Measurements from ENCODE around the gene UQCC5. TPM values are rescaled to one million over a fixed set of nuclear protein-coding genes. Genes with fewer than 3 reads are reported as not detected.

The UQCC5 gene
- total and polyA plus RNA-seq, 10 donors, result 2.7 to 41.5 (median 12.0) TPM

- Histone ChIP-seq H3K9me3 (no peaks in the 10 kb centered on the region), H3K4me3 (no peak overlapping the region), H3K27ac (peak overlapping the region in 1 of 8 donors; percentile 21), H3K36me3 (peaks cover 3 to 99% (median 70%) of the 10 kb centered on the region in 6 donors), H3K4me1 (peaks cover 0 to 27% (median 6%) of the 10 kb centered on the region in 6 donors), H3K27me3 (replicated peaks in 1 of 7) (no peaks in the 10 kb centered on the region)
- WGBS, 5 donors, result 66 to 89% (median 77%) methylated on average over 4 of the region's 4 CpGs
- TF ChIP-seq POLR2AphosphoS5 (IDR thresholded peaks at IDR 0.05) (no peak), POLR2A (IDR thresholded peaks at IDR 0.05) (no peak), CTCF (IDR thresholded peaks at IDR 0.05 in 8 of 11, conservative IDR thresholded peaks at IDR 0.05 in 3 of 11) (no peak)
- intact Hi-C loops (cut with DNase I; ENCODE audit: low total_unique reads), result no loop called here
- no peak for DNase-seq
These were observed 24.8 kb downstream of the UQCC5 start for GRCh38 chr3:52561028-52561747.

GRCh38 chr3:52563984-52564383, 27.6 kb downstream of the UQCC5 start:
- intact Hi-C loops (cut with DNase I; ENCODE audit: low total_unique reads), result no loop called here
- TF ChIP-seq POLR2AphosphoS5 (IDR thresholded peaks at IDR 0.05), result no peak
- TF ChIP-seq CTCF (IDR thresholded peaks at IDR 0.05 in 8 of 11, conservative IDR thresholded peaks at IDR 0.05 in 3 of 11), result no peak
- no peak for TF ChIP-seq POLR2A (IDR thresholded peaks at IDR 0.05)
- H3K36me3 ChIP-seq, result peaks cover 0 to 98% (median 56%) of the 10 kb centered on the region in 6 donors
- no peaks in the 10 kb centered on the region for H3K27me3 ChIP-seq (replicated peaks in 1 of 7)
- H3K4me1 ChIP-seq, result peaks cover 0 to 19% (median 6%) of the 10 kb centered on the region in 6 donors
- no peak for DNase-seq
- no peak overlapping the region for H3K27ac ChIP-seq
- no peaks in the 10 kb centered on the region for H3K9me3 ChIP-seq
- no peak overlapping the region for H3K4me3 ChIP-seq
- 42 to 73% (median 63%) methylated on average over 2 of the region's 2 CpGs for WGBS, 5 donors

- Histone ChIP-seq H3K4me1 (peaks cover 0 to 8% (median 0%) of the 10 kb centered on the region in 6 donors), H3K27ac (no peak overlapping the region), H3K27me3 (replicated peaks in 1 of 7) (no peaks in the 10 kb centered on the region), H3K4me3 (no peak overlapping the region), H3K36me3 (peaks cover 0 to 98% (median 31%) of the 10 kb centered on the region in 6 donors), H3K9me3 (no peaks in the 10 kb centered on the region)
- intact Hi-C loops (cut with DNase I; ENCODE audit: low total_unique reads), result no loop called here
- 89 to 100% (median 96%) methylated on average over 2 of the region's 2 CpGs for WGBS, 5 donors
- DNase-seq, result no peak
- no peak for TF ChIP-seq POLR2AphosphoS5 (IDR thresholded peaks at IDR 0.05)
- no peak for TF ChIP-seq POLR2A (IDR thresholded peaks at IDR 0.05)
- no peak for TF ChIP-seq CTCF (IDR thresholded peaks at IDR 0.05 in 8 of 11, conservative IDR thresholded peaks at IDR 0.05 in 3 of 11)
These were observed 31.7 kb downstream of the UQCC5 start for GRCh38 chr3:52568069-52568468.

- intact Hi-C loops (cut with DNase I; ENCODE audit: low total_unique reads), result no loop called here
- WGBS, 5 donors, result 93 to 98% (median 97%) methylated on average over 4 of the region's 4 CpGs
- peaks cover 4 to 98% (median 34%) of the 10 kb centered on the region in 6 donors for H3K36me3 ChIP-seq
- DNase-seq, result no peak
- TF ChIP-seq POLR2AphosphoS5 (IDR thresholded peaks at IDR 0.05), result no peak
- no peak for TF ChIP-seq CTCF (IDR thresholded peaks at IDR 0.05 in 8 of 11, conservative IDR thresholded peaks at IDR 0.05 in 3 of 11)
- no peak for TF ChIP-seq POLR2A (IDR thresholded peaks at IDR 0.05)
- no peaks in the 10 kb centered on the region for H3K9me3 ChIP-seq
- H3K4me3 ChIP-seq, result no peak overlapping the region
- H3K27ac ChIP-seq, result no peak overlapping the region
- H3K27me3 ChIP-seq (replicated peaks in 1 of 7), result no peaks in the 10 kb centered on the region
- no peaks in the 10 kb centered on the region for H3K4me1 ChIP-seq
These were observed 33.7 kb downstream of the UQCC5 start for GRCh38 chr3:52570076-52570475.

Data from spleen (tissue), 11 donors.